GM18502 (cell line): ENCODE measurements around the gene GLI2.

ENCODE experiments used
- ATAC-seq: cut with Tn5 transposase; IDR thresholded peaks from one replicate; pipeline ENCODE4 v1.9.1; 2021; ENCODE audit warnings: mild to moderate bottlenecking; ENCODE audit not compliant: unreplicated experiment, poor library complexity

The GLI2 gene

DNA sequence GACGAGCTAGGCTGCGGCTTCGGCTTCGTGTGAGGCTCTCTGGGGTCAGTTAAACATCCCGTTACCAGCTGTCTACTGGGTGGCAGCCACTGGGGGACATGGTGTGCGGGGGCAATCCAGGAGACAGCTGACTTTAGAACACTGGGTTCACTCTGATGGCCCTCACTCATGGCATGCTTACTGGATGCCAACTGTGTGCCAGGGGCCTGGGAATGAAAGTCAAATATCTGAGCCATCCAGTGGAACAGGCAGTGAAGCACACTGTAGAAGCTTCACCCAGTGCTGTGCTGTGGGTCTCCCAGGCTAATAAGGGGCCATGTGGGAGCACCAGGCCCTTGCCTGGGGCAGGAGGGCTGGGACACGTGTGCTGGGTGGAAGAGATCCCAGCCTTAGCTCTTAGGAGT, 48.3 kb downstream of the GLI2 start:
- ATAC-seq: no peak
